ENCODE measurements around the gene MUSK.

DNA sequence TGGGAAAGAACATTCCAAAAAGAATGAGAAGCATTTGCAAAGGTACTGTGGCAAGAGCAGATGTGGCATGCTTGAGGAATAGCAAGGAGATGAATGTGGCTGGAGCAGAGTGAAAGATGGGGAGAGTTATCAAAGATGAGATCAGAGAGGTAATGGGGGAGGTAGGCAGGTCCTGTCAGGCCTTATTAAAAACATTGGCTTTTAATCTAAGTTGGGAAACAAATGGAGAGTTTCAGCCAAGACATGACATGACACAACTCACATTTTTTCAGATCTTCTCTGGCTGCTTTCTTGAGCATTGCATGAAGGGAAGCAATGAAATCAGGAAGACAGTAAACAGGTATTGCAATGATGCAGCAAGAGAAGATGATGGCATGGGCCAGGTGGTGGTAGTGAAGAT, 120.3 kb downstream of the MUSK start:
- TF ChIP-seq, protein P1, sequence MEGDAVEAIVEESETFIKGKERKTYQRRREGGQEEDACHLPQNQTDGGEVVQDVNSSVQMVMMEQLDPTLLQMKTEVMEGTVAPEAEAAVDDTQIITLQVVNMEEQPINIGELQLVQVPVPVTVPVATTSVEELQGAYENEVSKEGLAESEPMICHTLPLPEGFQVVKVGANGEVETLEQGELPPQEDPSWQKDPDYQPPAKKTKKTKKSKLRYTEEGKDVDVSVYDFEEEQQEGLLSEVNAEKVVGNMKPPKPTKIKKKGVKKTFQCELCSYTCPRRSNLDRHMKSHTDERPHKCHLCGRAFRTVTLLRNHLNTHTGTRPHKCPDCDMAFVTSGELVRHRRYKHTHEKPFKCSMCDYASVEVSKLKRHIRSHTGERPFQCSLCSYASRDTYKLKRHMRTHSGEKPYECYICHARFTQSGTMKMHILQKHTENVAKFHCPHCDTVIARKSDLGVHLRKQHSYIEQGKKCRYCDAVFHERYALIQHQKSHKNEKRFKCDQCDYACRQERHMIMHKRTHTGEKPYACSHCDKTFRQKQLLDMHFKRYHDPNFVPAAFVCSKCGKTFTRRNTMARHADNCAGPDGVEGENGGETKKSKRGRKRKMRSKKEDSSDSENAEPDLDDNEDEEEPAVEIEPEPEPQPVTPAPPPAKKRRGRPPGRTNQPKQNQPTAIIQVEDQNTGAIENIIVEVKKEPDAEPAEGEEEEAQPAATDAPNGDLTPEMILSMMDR (conservative IDR thresholded peaks at IDR 0.05; ENCODE audit: low read depth, low read length), result no peak
- TF ChIP-seq EZH2 (IDR thresholded peaks at IDR 0.05; ENCODE audit: low read length, unreplicated experiment), result no peak

Data from PC-3 (cell line).